Nephron (organoid): ENCODE results near the gene ZNRF4.

ENCODE experiments used
- H3K27ac Mint-ChIP-seq, 3 experiments: 2 replicates each; pipeline ENCODE4 v1.8.0; 2020; ENCODE audit warnings: mixed read lengths in 3 of 3, mild to moderate bottlenecking in 2 of 3, moderate library complexity in 1 of 3
- H3K27me3 Mint-ChIP-seq: 2 replicates; pipeline ENCODE4 v1.8.0; 2021; ENCODE audit warnings: low read depth, mild to moderate bottlenecking, moderate library complexity, mixed read lengths
- H3K36me3 Mint-ChIP-seq: 2 replicates; pipeline ENCODE4 v1.8.0; 2020; ENCODE audit warnings: low read depth, mixed read lengths
- H3K4me1 Mint-ChIP-seq: 2 replicates; pipeline ENCODE4 v1.8.0; 2020; ENCODE audit warnings: mixed read lengths
- H3K4me3 Mint-ChIP-seq, 3 experiments: 2 replicates each; pipeline ENCODE4 v1.8.0; 2020; ENCODE audit warnings: mild to moderate bottlenecking in 3 of 3, mixed read lengths in 3 of 3, moderate library complexity in 2 of 3
- H3K9me3 Mint-ChIP-seq: 2 replicates; pipeline ENCODE4 v1.8.0; 2020; ENCODE audit warnings: mixed read lengths
- TF ChIP-seq, protein P1 (sequence below), 3 experiments: fragments of 200-600 bp; sonication (generic); IDR thresholded peaks; one replicate each; pipeline ENCODE4 v1.5.0; 2021; ENCODE audit warnings: antibody characterized with exemption in 3 of 3; ENCODE audit not compliant: unreplicated experiment in 3 of 3

Gene ZNRF4

DNA sequence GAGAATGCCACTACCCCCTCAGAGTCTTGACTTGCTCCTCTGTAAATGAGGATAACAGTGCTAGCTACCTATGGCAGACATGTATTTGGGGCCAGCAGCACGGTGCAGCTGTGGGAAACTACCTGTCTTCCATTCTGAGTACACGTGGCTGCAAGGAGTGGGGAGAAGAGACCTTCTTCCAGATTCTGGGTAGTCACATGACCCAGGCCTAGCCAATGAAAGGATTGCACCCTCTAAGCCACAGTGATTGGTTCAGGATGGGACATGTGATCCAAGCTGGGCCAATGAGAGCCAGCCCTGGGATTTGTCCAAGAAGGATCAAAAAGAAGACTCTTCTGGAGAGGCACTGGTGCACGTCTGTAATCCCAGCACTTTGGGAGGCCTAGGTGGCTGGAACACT lies 5.5 kb downstream of the ZNRF4 start:
- H3K36me3 Mint-ChIP-seq: no peaks in the 10 kb centered on the region
- H3K27me3 Mint-ChIP-seq: peaks cover 22% of the 10 kb centered on the region
- H3K4me1 Mint-ChIP-seq: peaks cover 13% of the 10 kb centered on the region
- no peak overlapping the region for H3K4me3 Mint-ChIP-seq
- no peak overlapping the region for H3K27ac Mint-ChIP-seq
- TF ChIP-seq, protein P1, sequence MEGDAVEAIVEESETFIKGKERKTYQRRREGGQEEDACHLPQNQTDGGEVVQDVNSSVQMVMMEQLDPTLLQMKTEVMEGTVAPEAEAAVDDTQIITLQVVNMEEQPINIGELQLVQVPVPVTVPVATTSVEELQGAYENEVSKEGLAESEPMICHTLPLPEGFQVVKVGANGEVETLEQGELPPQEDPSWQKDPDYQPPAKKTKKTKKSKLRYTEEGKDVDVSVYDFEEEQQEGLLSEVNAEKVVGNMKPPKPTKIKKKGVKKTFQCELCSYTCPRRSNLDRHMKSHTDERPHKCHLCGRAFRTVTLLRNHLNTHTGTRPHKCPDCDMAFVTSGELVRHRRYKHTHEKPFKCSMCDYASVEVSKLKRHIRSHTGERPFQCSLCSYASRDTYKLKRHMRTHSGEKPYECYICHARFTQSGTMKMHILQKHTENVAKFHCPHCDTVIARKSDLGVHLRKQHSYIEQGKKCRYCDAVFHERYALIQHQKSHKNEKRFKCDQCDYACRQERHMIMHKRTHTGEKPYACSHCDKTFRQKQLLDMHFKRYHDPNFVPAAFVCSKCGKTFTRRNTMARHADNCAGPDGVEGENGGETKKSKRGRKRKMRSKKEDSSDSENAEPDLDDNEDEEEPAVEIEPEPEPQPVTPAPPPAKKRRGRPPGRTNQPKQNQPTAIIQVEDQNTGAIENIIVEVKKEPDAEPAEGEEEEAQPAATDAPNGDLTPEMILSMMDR (IDR thresholded peaks at IDR 0.05; ENCODE audit: unreplicated experiment in 3 of 3): no peak
- H3K9me3 Mint-ChIP-seq: peaks cover 9% of the 10 kb centered on the region

DNA sequence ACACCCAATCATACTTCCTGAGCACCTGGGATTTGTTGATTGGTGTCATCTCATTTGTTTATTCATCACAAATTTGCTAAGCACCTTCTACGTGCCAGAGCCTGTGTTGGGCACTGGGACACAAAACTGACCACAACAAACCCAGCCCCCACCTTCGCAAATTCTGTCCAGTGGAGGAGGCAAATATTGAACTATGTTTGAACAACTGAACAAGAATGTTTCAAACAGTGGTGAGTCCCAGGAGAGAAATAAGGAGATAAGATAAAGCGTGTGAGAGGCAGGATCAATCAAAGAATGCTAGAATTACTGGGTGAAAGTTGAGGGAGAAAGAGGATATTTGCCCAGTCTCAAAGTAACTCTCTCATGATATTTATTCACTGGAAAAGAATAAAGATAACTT lies 8.7 kb downstream of the ZNRF4 start:
- Mint-ChIP-seq H3K36me3 (no peaks in the 10 kb centered on the region), H3K9me3 (peaks cover 6% of the 10 kb centered on the region), H3K4me1 (peaks cover 29% of the 10 kb centered on the region), H3K27ac (peak overlapping the region in 1 of 3 experiments; percentile 0), H3K27me3 (peaks cover 14% of the 10 kb centered on the region), H3K4me3 (no peak overlapping the region)
- TF ChIP-seq, protein P1 (IDR thresholded peaks at IDR 0.05; ENCODE audit: unreplicated experiment in 3 of 3): no peak

DNA sequence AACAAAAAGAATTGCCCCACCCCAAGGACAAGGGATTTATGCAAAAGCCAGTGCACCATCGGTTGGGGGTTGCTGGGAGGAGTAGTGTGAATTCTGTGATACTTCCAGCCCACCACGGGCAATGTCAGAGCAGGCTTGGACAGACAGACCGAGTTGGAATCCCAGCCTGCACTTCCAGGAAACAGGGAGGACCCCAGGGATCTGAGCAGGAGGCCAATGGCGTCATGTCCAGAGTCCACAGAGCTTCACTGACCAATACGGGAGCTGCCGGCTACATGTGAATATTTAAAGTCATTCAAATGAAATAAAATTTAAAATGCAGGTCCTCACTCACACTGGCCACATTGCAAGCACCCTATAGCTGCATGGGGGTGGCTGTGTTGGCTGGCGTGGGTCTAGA lies 10.9 kb downstream of the ZNRF4 start:
- Mint-ChIP-seq H3K27me3 (peaks cover 11% of the 10 kb centered on the region), H3K36me3 (no peaks in the 10 kb centered on the region), H3K4me1 (peaks cover 29% of the 10 kb centered on the region), H3K9me3 (peaks cover 6% of the 10 kb centered on the region), H3K4me3 (no peak overlapping the region), H3K27ac (peak overlapping the region; percentile 1 to 31 (median 7))
- TF ChIP-seq, protein P1 (IDR thresholded peaks at IDR 0.05; ENCODE audit: unreplicated experiment in 3 of 3): no peak

DNA sequence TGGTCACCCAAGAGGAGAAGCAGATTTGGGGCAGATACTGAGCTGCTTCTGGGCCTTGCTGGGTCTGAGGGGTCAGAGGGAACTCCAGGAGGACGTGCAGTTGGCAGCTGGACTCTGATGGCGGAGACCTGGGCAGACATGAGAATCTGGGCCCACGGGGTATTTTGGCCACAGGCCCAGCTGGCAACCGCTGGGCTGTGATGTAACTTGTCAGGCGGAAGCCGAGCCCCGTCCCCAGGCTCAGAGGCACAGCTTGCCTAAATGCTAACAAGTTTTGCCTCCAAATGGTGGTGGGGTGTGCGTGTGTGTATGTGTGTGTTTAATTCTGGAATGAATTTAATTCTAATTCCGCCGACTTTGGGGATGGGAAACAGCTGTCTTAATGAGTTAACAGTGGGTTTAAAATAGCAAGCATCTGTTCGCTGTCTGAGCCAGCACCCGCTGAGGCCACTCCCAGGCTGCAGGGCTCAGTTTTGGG lies 11.6 kb downstream of the ZNRF4 start:
- Mint-ChIP-seq H3K4me1 (peaks cover 29% of the 10 kb centered on the region), H3K27ac (peak overlapping the region; percentile 1 to 31 (median 7)), H3K27me3 (peaks cover 10% of the 10 kb centered on the region), H3K4me3 (peak overlapping the region in 2 of 3 experiments; percentile 2 to 3), H3K9me3 (peaks cover 6% of the 10 kb centered on the region), H3K36me3 (no peaks in the 10 kb centered on the region)
- TF ChIP-seq, protein P1 (IDR thresholded peaks at IDR 0.05; ENCODE audit: unreplicated experiment in 3 of 3): no peak

DNA sequence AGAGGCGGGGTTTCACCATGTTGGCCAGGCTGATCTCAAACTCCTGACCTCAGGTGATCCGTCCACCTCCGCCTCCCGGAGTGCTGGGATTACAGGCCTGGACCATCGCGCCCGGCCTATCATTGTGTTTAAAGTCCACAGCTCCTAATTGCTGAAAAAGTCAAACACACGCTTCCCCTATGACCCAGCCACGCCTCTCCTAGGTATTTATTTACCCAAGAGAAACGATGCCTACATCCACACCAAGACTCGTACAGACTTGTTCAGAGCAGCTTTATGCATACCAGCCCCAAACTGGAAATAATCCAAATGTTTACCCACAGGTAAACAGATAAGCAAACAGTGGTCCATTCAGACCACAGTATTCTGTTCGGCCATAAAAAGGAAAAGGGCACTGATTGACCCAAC lies 15.1 kb downstream of the ZNRF4 start:
- H3K4me1 Mint-ChIP-seq: peaks cover 19% of the 10 kb centered on the region
- H3K9me3 Mint-ChIP-seq: no peaks in the 10 kb centered on the region
- H3K4me3 Mint-ChIP-seq: no peak overlapping the region
- peaks cover 22% of the 10 kb centered on the region for H3K27me3 Mint-ChIP-seq
- H3K27ac Mint-ChIP-seq: peak overlapping the region in 1 of 3 experiments; percentile 62
- H3K36me3 Mint-ChIP-seq: no peaks in the 10 kb centered on the region
- TF ChIP-seq, protein P1 (IDR thresholded peaks at IDR 0.05; ENCODE audit: unreplicated experiment in 3 of 3): no peak

DNA sequence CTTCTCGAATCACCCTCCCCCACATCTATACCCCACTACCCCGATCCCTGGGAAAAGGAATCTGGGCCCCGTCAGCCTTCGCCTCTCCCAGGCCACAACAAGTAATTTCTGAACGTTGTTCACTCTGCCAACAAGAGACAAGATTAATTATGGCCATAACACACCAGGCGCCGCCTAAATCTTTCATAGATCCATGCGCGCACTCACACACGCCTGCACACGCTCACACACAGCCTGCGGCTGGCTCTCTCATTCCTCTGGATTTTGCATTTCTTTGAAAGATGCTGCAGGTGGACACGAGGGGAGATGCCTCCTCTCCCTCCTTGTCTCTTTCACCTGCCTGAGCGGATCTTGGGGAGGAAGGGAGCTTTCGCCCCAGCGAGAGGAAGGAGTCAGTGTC lies 17.1 kb downstream of the ZNRF4 start:
- H3K4me1 Mint-ChIP-seq: peaks cover 2% of the 10 kb centered on the region
- H3K36me3 Mint-ChIP-seq: no peaks in the 10 kb centered on the region
- peaks cover 28% of the 10 kb centered on the region for H3K27me3 Mint-ChIP-seq
- H3K9me3 Mint-ChIP-seq: no peaks in the 10 kb centered on the region
- no peak overlapping the region for H3K27ac Mint-ChIP-seq
- H3K4me3 Mint-ChIP-seq: no peak overlapping the region
- TF ChIP-seq, protein P1 (IDR thresholded peaks at IDR 0.05; ENCODE audit: unreplicated experiment in 3 of 3): no peak
